ENCODE measurements around the gene SNX30. TPM values are rescaled to one million over a fixed set of nuclear protein-coding genes. Genes with fewer than 3 reads are reported as not detected.

The SNX30 gene
- total and polyA plus RNA-seq, 2 donors from 2014 or later: 7.9 to 22.9 TPM

DNA sequence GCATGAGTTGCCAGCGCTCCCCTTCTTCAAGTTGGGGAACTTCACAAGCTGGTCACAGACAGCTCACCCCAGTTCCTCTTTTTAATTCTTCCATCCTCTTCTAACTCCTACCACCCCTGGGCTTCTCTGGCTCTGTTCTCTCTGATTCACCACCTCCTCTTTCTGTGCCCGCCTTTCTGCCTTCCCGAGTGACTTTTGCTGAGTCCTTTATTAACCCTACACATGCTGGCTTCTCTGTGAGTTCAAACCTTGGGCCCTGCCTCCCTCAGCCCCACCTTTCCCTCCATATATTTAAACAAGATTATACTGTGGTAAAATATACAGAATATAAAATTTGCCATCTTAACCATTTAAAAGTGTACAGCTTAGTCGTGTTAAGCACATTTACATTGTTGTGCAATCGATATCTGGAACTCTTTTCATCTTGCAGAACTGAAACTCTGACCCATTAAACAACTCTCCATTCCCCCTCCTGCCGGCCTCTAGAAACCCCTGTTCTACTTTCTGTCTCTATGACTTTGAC lies 108.1 kb downstream of the SNX30 start:
- DNase-seq (no peak), FAIRE-seq (no peak)
- peaks cover 0 to 10% (median 7%) of the 10 kb centered on the region in 3 donors for H3K36me3 ChIP-seq (ENCODE audit: control insufficient read depth in 2 of 3, insufficient read depth in 3 of 3, low read length in 3 of 3)
- H3K27me3 ChIP-seq (ENCODE audit: control insufficient read depth, insufficient read depth, low read length): no peaks in the 10 kb centered on the region
- H3K4me1 ChIP-seq (ENCODE audit: control insufficient read depth in 2 of 3, insufficient read depth in 2 of 3, low read depth in 1 of 3, low read length in 3 of 3): no peaks in the 10 kb centered on the region
- H3K9me3 ChIP-seq (ENCODE audit: control insufficient read depth in 2 of 3, insufficient read depth in 1 of 3, low read length in 3 of 3): no peaks in the 10 kb centered on the region
- TF ChIP-seq, protein P1, sequence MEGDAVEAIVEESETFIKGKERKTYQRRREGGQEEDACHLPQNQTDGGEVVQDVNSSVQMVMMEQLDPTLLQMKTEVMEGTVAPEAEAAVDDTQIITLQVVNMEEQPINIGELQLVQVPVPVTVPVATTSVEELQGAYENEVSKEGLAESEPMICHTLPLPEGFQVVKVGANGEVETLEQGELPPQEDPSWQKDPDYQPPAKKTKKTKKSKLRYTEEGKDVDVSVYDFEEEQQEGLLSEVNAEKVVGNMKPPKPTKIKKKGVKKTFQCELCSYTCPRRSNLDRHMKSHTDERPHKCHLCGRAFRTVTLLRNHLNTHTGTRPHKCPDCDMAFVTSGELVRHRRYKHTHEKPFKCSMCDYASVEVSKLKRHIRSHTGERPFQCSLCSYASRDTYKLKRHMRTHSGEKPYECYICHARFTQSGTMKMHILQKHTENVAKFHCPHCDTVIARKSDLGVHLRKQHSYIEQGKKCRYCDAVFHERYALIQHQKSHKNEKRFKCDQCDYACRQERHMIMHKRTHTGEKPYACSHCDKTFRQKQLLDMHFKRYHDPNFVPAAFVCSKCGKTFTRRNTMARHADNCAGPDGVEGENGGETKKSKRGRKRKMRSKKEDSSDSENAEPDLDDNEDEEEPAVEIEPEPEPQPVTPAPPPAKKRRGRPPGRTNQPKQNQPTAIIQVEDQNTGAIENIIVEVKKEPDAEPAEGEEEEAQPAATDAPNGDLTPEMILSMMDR (IDR thresholded peaks at IDR 0.05; ENCODE audit: borderline replicate concordance, extremely low read depth, insufficient read depth): no peak
- no peak overlapping the region for H3K9ac ChIP-seq (ENCODE audit: low read length in 3 of 3)
- intact Hi-C loops (cut with DNase I): no loop called here
- H3K27ac ChIP-seq (ENCODE audit: low read depth in 2 of 2, low read length in 2 of 2): no peak overlapping the region
- H3K4me3 ChIP-seq (ENCODE audit: low read length in 3 of 3): no peak overlapping the region

DNA sequence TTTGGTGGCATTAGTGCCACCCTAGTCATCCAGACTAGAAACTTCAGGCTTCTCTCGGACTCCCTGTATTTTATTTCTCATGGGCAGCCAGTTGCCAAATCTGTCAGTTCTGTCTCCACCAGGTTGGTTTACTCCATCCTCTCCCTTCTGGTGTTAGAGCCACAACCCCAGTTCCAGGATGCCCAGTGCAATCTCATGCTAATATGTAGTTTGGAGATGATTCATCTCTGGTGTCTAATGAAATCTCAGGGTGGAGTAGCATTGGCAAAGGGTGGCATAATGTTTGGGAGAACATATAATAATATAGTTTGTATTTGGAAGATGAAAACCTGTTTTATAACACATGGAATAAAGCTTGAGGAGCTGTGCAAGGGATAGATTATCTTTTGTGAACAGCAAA lies 109.9 kb downstream of the SNX30 start:
- Histone ChIP-seq H3K4me3 (ENCODE audit: low read length in 3 of 3) (no peak overlapping the region), H3K4me1 (ENCODE audit: control insufficient read depth in 2 of 3, insufficient read depth in 2 of 3, low read depth in 1 of 3, low read length in 3 of 3) (no peaks in the 10 kb centered on the region), H3K36me3 (ENCODE audit: control insufficient read depth in 2 of 3, insufficient read depth in 3 of 3, low read length in 3 of 3) (peaks cover 0 to 8% (median 6%) of the 10 kb centered on the region in 3 donors), H3K27ac (ENCODE audit: low read depth in 2 of 2, low read length in 2 of 2) (no peak overlapping the region), H3K9ac (ENCODE audit: low read length in 3 of 3) (no peak overlapping the region), H3K27me3 (ENCODE audit: control insufficient read depth, insufficient read depth, low read length) (no peaks in the 10 kb centered on the region), H3K9me3 (ENCODE audit: control insufficient read depth in 2 of 3, insufficient read depth in 1 of 3, low read length in 3 of 3) (no peaks in the 10 kb centered on the region)
- FAIRE-seq (no peak), DNase-seq (no peak)
- intact Hi-C loops (cut with DNase I): no loop called here
- TF ChIP-seq, protein P1 (IDR thresholded peaks at IDR 0.05; ENCODE audit: borderline replicate concordance, extremely low read depth, insufficient read depth): no peak

DNA sequence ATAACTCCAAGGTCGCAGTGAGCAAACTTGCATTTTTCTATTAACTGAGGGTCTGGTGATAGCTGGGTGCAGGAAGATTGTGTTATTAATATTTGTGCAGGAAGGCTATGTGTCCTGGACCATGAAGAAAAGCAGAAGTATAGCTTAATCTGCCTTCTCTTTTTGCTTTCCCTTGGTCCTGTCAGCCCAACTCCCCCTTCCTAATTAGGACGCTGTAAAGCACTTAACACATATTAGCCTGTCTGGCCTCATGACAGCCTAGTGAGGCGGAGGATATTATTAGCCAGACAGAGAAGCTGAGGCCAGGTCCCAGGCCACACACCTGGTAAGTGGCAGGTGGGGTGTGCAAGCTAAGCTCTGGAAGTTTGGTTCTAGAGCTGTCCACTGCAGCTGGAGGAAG lies 110.6 kb downstream of the SNX30 start:
- intact Hi-C loops (cut with DNase I): no loop called here
- no peak overlapping the region for H3K27ac ChIP-seq (ENCODE audit: low read depth in 2 of 2, low read length in 2 of 2)
- H3K9ac ChIP-seq (ENCODE audit: low read length in 3 of 3): no peak overlapping the region
- DNase-seq (no peak), FAIRE-seq (no peak)
- H3K36me3 ChIP-seq (ENCODE audit: control insufficient read depth in 2 of 3, insufficient read depth in 3 of 3, low read length in 3 of 3): peaks cover 0 to 8% (median 6%) of the 10 kb centered on the region in 3 donors
- TF ChIP-seq, protein P1 (IDR thresholded peaks at IDR 0.05; ENCODE audit: borderline replicate concordance, extremely low read depth, insufficient read depth): no peak
- H3K9me3 ChIP-seq (ENCODE audit: control insufficient read depth in 2 of 3, insufficient read depth in 1 of 3, low read length in 3 of 3): no peaks in the 10 kb centered on the region
- H3K27me3 ChIP-seq (ENCODE audit: control insufficient read depth, insufficient read depth, low read length): no peaks in the 10 kb centered on the region
- no peak overlapping the region for H3K4me3 ChIP-seq (ENCODE audit: low read length in 3 of 3)
- H3K4me1 ChIP-seq (ENCODE audit: control insufficient read depth in 2 of 3, insufficient read depth in 2 of 3, low read depth in 1 of 3, low read length in 3 of 3): no peaks in the 10 kb centered on the region
